GM23248 (cell line): ENCODE results near the gene TXNDC9.

Source experiments
- EZH2 ChIP-seq: fragments of 200-600 bp; sonication (generic); IDR thresholded peaks from 2 replicates; pipeline ENCODE4 v1.6.1; 2018; ENCODE audit warnings: antibody characterized with exemption, mild to moderate bottlenecking; ENCODE audit not compliant: insufficient read depth, poor library complexity, severe bottlenecking
- EZH2phosphoT487 ChIP-seq: fragments of 200-600 bp; sonication (generic); IDR thresholded peaks from 2 replicates; pipeline ENCODE4 v1.6.1; 2018; ENCODE audit warnings: antibody characterized with exemption, moderate library complexity, mild to moderate bottlenecking, low read depth; ENCODE audit not compliant: insufficient read depth

GRCh38 chr2:99377879-99378278 lies 41.7 kb upstream of the TXNDC9 start:
- TF ChIP-seq EZH2 (no peak), EZH2phosphoT487 (no peak)
